A673 (cell line): ENCODE data around the gene CEP112. TPM values are rescaled to one million over a fixed set of nuclear protein-coding genes. Genes with fewer than 3 reads are reported as not detected.
"Not testable (repeated sequence)": the region's sequence is repeated elsewhere in the genome, so short reads cannot be mapped to it uniquely, and the experiment has no call there.

ENCODE experiments used
- BruUV-seq: library from RNA; stranded (reverse); fragments of 400-500 nt; replicated peaks from 2 replicates; lab custom pipeline; 2021; lab: Mats Ljungman, UMichigan
- CTCF ChIA-PET: fragments of 300-600 bp; sonication (Branson Sonifier 250); formaldehyde crosslinking; loops from one replicate; lab custom pipeline; 2022; ENCODE audit warnings: antibody characterized with exemption; lab: Charles Lee
- POLR2A ChIA-PET: fragments of 300-600 bp; sonication (Branson Sonifier 250); formaldehyde crosslinking; loops from one replicate; lab custom pipeline; 2022; ENCODE audit warnings: antibody characterized with exemption; ENCODE audit not compliant: low non-redundant PET; lab: Charles Lee
- DNase-seq: peaks from one replicate; pipeline ENCODE4 v3.0.0-alpha.2; 2015; ENCODE audit warnings: low spot score
- H3K27ac ChIP-seq: fragments of 200-600 bp; sonication (generic); 2 replicates; pipeline ENCODE4 v1.5.1; 2016; ENCODE audit warnings: mixed run types, low read depth, mild to moderate bottlenecking, mixed read lengths, antibody characterized with exemption, low read length; ENCODE audit not compliant: poor library complexity, severe bottlenecking
- H3K27me3 ChIP-seq: fragments of 200-600 bp; sonication (generic); replicated peaks from 2 replicates; pipeline ENCODE4 v1.6.1; 2017; ENCODE audit warnings: mixed run types, low read depth, mild to moderate bottlenecking, mixed read lengths, antibody characterized with exemption, low read length; ENCODE audit not compliant: insufficient read depth, poor library complexity
- H3K36me3 ChIP-seq: fragments of 200-600 bp; sonication (generic); 2 replicates; pipeline ENCODE4 v1.6.1; 2016; ENCODE audit warnings: mixed run types, mild to moderate bottlenecking, mixed read lengths, antibody characterized with exemption, low read length; ENCODE audit not compliant: insufficient read depth, poor library complexity, severe bottlenecking
- H3K4me1 ChIP-seq: fragments of 200-600 bp; sonication (generic); 2 replicates; pipeline ENCODE4 v1.6.1; 2017; ENCODE audit warnings: mixed run types, mild to moderate bottlenecking, mixed read lengths, antibody characterized with exemption, low read length; ENCODE audit not compliant: insufficient read depth, poor library complexity, severe bottlenecking
- H3K4me3 ChIP-seq: fragments of 200-600 bp; sonication (generic); 2 replicates; pipeline ENCODE4 v1.5.1; 2016; ENCODE audit warnings: low read depth, mixed run types, mild to moderate bottlenecking, mixed read lengths, low read length; ENCODE audit not compliant: poor library complexity, severe bottlenecking
- H3K9me3 ChIP-seq: fragments of 200-600 bp; sonication (generic); 2 replicates; pipeline ENCODE4 v1.6.1; 2016; ENCODE audit warnings: mixed run types, low read depth, mild to moderate bottlenecking, mixed read lengths, antibody characterized with exemption, low read length; ENCODE audit not compliant: poor library complexity, severe bottlenecking
- EZH2 ChIP-seq: fragments of 200-600 bp; sonication (generic); IDR thresholded peaks from 2 replicates; pipeline ENCODE4 v1.6.1; 2017; ENCODE audit warnings: borderline replicate concordance, low read depth, mild to moderate bottlenecking, mixed read lengths, antibody characterized with exemption, low read length; ENCODE audit not compliant: poor library complexity, severe bottlenecking
- intact Hi-C: fragments of 100-400 bp; cut with micrococcal nuclease; formaldehyde crosslinking; loops from one replicate; pipeline ENCODE4 v1.10.0; 2022; ENCODE audit not compliant: unreplicated experiment
- total RNA-seq: library from RNA; stranded (reverse); gene quantifications from 2 replicates; pipeline ENCODE4 v1.2.3, GENCODE V29; 2021
- TF ChIP-seq, protein P1 (sequence below): fragments of 300-800, 200-600 bp; sonication (generic); conservative IDR thresholded peaks from 2 replicates; pipeline ENCODE4 v1.5.1; 2017; ENCODE audit warnings: low read depth, mild to moderate bottlenecking, antibody characterized with exemption, low read length, moderate library complexity, mixed read lengths

CEP112 gene
- total RNA-seq, 1 experiment from 2014 or later, result 27.2 TPM

GRCh38 chr17:65833214-65833613 lies 358.7 kb downstream of the CEP112 start:
- CTCF ChIA-PET, result no interaction called here
- intact Hi-C loops, result no loop called here
- no peaks in the 10 kb centered on the region for H3K4me1 ChIP-seq

GRCh38 chr17:65830356-65830755 lies 361.6 kb downstream of the CEP112 start:
- Histone ChIP-seq H3K9me3 (peaks cover 13% of the 10 kb centered on the region), H3K4me3 (no peak overlapping the region), H3K27me3 (no peaks in the 10 kb centered on the region), H3K36me3 (no peaks in the 10 kb centered on the region), H3K27ac (no peak overlapping the region), H3K4me1 (no peaks in the 10 kb centered on the region)
- no peak for DNase-seq
- ChIA-PET POLR2A (no interaction called here), CTCF (no interaction called here)
- BruUV-seq, result no TSS peak
- no peak for TF ChIP-seq EZH2
- TF ChIP-seq, protein P1, sequence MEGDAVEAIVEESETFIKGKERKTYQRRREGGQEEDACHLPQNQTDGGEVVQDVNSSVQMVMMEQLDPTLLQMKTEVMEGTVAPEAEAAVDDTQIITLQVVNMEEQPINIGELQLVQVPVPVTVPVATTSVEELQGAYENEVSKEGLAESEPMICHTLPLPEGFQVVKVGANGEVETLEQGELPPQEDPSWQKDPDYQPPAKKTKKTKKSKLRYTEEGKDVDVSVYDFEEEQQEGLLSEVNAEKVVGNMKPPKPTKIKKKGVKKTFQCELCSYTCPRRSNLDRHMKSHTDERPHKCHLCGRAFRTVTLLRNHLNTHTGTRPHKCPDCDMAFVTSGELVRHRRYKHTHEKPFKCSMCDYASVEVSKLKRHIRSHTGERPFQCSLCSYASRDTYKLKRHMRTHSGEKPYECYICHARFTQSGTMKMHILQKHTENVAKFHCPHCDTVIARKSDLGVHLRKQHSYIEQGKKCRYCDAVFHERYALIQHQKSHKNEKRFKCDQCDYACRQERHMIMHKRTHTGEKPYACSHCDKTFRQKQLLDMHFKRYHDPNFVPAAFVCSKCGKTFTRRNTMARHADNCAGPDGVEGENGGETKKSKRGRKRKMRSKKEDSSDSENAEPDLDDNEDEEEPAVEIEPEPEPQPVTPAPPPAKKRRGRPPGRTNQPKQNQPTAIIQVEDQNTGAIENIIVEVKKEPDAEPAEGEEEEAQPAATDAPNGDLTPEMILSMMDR, result no peak
- intact Hi-C loops, result no loop called here

More at GRCh38 chr17:65833214-65833613, 358.7 kb downstream of the CEP112 start:
- BruUV-seq, result no TSS peak
- Histone ChIP-seq H3K9me3 (peaks cover 13% of the 10 kb centered on the region), H3K27ac (no peak overlapping the region), H3K27me3 (no peaks in the 10 kb centered on the region), H3K4me3 (no peak overlapping the region), H3K36me3 (no peaks in the 10 kb centered on the region)
- POLR2A ChIA-PET, result no interaction called here
- DNase-seq, result no peak
- TF ChIP-seq EZH2, result no peak
- TF ChIP-seq, protein P1, result no peak

DNA sequence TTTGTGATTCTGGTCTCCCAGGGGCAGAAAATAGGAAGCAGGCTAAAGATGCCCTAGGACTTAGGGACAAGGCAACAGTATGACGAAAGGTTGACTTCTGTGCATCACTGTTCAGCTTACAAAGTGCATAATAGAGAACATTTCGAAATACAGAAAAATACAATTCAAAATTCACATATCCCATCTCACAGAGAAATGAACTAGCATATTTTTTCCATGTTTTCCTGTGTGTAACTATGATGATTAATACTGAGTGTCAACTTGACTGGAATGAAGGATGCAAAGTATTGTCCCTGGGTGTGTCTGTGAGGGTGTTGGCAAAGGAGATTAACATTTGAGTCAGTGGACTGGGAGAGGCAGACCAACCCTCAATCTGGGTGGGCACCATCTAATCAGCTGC lies 365.4 kb downstream of the CEP112 start:
- H3K4me3 ChIP-seq, H3K27ac ChIP-seq, intact Hi-C loops, DNase-seq, POLR2A ChIA-PET, H3K27me3 ChIP-seq, H3K36me3 ChIP-seq, H3K4me1 ChIP-seq, CTCF ChIA-PET, H3K9me3 ChIP-seq, BruUV-seq: not testable (repeated sequence)

DNA sequence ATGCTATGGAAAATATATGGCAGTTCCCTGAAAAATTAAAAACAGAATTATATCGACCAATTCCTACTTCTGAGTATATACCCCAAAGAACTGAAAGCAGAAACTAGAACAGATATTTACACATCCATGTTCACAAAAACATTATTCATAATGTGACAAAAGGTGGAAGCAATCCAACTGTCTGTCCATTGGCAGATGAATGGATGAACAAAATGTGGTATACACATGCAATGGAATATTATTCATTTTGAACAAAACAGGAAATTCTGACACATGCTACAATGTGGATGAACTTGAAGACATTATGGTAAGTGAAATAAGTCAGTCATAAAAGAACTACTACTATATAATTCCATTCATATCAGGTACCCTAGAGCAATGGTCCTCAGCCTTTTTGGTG lies 367.0 kb downstream of the CEP112 start:
- Histone ChIP-seq H3K36me3 (no peaks in the 10 kb centered on the region), H3K27ac (no peak overlapping the region), H3K4me1 (no peaks in the 10 kb centered on the region), H3K27me3 (no peaks in the 10 kb centered on the region), H3K4me3 (no peak overlapping the region), H3K9me3 (no peaks in the 10 kb centered on the region)
- DNase-seq, result no peak
- TF ChIP-seq, protein P1, result no peak
- no peak for TF ChIP-seq EZH2
- POLR2A ChIA-PET, result no interaction called here
- intact Hi-C loops, result no loop called here
- no TSS peak for BruUV-seq
- CTCF ChIA-PET, result no interaction called here
